ENCODE measurements around the gene PDZD8. TPM values are rescaled to one million over a fixed set of nuclear protein-coding genes. Genes with fewer than 3 reads are reported as not detected.

The PDZD8 gene
- total RNA-seq, 1 donor from 2014 or later, result 21.0 TPM

DNA sequence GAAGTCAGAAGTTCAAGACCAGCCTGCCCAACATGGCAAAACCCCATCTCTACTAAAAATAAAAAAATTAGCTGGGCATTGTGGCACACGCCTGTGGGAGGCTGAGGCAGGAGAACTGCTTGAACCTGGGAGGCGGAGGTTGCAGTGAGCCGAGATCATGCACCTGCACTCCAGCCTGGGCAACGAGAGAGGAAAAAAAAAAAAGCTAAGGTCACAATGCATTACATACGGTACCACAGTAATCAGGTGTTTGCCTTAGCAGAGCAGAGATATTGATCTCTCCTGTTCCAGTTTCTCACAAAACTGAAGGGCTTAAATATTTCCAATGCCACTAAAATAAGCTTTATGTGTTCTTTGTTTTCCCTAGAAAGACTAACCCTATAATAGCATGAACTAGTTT, 7.5 kb downstream of the PDZD8 start:
- intact Hi-C loops (cut with DNase I), result no loop called here
- H3K4me3 ChIP-seq, result no peak overlapping the region
- H3K9me3 ChIP-seq, result no peaks in the 10 kb centered on the region
- H3K27me3 ChIP-seq, result no peaks in the 10 kb centered on the region
- TF ChIP-seq, protein P1, sequence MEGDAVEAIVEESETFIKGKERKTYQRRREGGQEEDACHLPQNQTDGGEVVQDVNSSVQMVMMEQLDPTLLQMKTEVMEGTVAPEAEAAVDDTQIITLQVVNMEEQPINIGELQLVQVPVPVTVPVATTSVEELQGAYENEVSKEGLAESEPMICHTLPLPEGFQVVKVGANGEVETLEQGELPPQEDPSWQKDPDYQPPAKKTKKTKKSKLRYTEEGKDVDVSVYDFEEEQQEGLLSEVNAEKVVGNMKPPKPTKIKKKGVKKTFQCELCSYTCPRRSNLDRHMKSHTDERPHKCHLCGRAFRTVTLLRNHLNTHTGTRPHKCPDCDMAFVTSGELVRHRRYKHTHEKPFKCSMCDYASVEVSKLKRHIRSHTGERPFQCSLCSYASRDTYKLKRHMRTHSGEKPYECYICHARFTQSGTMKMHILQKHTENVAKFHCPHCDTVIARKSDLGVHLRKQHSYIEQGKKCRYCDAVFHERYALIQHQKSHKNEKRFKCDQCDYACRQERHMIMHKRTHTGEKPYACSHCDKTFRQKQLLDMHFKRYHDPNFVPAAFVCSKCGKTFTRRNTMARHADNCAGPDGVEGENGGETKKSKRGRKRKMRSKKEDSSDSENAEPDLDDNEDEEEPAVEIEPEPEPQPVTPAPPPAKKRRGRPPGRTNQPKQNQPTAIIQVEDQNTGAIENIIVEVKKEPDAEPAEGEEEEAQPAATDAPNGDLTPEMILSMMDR (IDR thresholded peaks at IDR 0.05), result no peak
- no peak for DNase-seq (ENCODE audit: low spot score in 2 of 2)
- H3K4me1 ChIP-seq, result peaks cover 0 to 12% of the 10 kb centered on the region in 2 donors
- no peak overlapping the region for H3K27ac ChIP-seq
- H3K36me3 ChIP-seq, result no peaks in the 10 kb centered on the region

DNA sequence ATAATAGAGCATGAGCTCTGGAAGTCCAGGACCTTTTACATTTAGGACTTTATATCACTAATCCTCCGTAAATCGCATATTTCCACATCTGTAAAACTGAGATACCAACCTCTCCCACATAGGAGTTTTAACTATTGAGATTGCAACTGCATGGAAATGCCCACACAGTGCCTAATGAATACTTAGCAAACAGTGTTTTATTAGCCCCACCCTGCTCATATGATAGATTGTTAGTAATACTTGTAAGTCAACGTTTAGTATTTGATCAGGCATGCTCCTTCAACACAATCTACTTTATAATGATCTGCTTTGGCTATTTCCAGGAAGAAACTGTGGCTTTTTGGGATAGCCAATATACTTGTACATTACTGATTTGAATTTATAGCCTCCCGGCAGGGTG, 8.5 kb downstream of the PDZD8 start:
- H3K36me3 ChIP-seq, result no peaks in the 10 kb centered on the region
- intact Hi-C loops (cut with DNase I), result no loop called here
- TF ChIP-seq, protein P1 (IDR thresholded peaks at IDR 0.05), result no peak
- no peaks in the 10 kb centered on the region for H3K27me3 ChIP-seq
- H3K4me1 ChIP-seq, result peaks cover 0 to 10% of the 10 kb centered on the region in 2 donors
- no peak overlapping the region for H3K4me3 ChIP-seq
- no peaks in the 10 kb centered on the region for H3K9me3 ChIP-seq
- H3K27ac ChIP-seq, result no peak overlapping the region
- DNase-seq (ENCODE audit: low spot score in 2 of 2), result no peak

DNA sequence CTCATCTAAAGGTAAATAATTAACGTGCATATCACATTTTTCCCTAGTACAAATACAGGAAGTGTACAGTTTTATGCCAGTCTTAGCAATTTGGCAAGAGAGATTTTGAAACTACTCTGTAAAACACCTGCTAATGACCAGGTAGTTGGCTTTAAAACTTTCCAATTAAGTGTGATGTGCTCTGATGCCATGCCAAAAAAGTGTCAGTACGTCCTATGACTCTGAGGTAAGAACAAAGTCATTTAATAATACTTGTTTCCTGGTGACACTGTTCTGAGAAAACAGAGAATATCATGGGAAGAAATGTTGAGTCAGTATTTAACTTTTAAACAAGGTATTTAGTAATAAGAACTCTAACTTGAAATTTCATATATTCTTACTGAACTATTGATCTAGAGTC, 9.6 kb downstream of the PDZD8 start:
- TF ChIP-seq, protein P1 (IDR thresholded peaks at IDR 0.05), result no peak
- Histone ChIP-seq H3K4me3 (no peak overlapping the region), H3K27ac (no peak overlapping the region), H3K36me3 (no peaks in the 10 kb centered on the region), H3K4me1 (peaks cover 3 to 10% of the 10 kb centered on the region in 2 donors), H3K27me3 (no peaks in the 10 kb centered on the region), H3K9me3 (no peaks in the 10 kb centered on the region)
- intact Hi-C loops (cut with DNase I), result no loop called here
- DNase-seq (ENCODE audit: low spot score in 2 of 2), result no peak

DNA sequence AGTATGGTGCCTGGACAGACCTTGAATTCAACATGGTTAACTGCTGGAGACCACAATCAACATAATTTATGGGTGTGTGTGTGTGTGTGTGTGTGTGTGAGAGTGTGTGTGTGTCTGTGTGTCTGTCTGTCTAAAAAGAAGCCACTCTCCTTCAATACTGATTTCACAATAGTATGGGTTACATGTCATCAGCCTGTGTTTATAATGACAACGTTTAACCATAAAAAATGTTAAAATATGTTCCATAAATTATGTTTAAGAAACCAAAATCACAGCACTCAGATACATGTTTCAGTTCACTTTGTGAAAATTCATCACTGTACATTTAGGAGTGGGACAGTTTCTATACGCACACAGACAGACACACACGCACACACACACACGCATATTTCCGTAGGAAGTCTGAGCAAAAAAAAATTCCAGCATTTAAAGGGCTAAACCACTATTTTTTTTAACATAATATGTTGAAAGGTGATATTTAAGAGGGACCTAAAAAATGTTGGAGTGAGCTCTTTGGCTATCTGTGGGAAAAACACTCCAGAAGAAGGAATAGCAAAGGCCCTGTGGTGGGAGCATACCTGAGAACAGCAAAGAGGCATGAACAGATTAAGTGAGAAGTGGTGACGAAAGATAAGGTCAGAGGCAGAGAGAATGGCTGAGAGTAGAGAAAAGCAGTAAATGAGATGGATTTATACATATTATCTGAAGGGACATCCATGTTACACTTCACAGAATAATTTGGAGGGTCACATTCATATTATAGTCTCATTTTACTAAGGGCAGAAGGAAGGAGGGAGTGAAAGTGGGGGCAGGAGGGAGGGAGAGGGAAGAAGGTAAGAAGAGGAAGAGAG, 10.9 kb downstream of the PDZD8 start:
- TF ChIP-seq, protein P1 (IDR thresholded peaks at IDR 0.05), result no peak
- intact Hi-C loops (cut with DNase I), result no loop called here
- H3K4me1 ChIP-seq, result peaks cover 3% of the 10 kb centered on the region in 2 donors

DNA sequence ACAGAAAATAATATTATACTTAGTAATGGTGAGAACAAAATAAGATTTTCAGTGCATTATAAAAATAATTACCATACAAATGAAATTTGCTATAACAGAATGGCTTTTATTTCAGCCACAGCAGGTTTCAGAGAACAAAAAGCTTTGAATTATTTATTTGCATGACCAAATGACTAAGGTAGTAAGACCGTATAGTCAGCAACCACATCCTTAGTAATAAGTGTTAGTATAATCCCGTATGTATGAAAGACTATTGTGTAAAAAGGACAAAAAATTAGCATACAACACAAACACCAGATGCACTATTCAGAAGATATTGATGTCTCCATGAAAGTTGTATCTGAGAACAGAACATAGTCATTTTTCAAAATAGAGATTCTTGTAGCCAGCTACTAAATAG, 12.2 kb downstream of the PDZD8 start:
- TF ChIP-seq, protein P1 (IDR thresholded peaks at IDR 0.05), result no peak
- intact Hi-C loops (cut with DNase I), result no loop called here
- DNase-seq (ENCODE audit: low spot score in 2 of 2), result no peak
- Histone ChIP-seq H3K27ac (no peak overlapping the region), H3K4me3 (no peak overlapping the region), H3K4me1 (peaks cover 3% of the 10 kb centered on the region in 2 donors), H3K9me3 (no peaks in the 10 kb centered on the region), H3K36me3 (no peaks in the 10 kb centered on the region), H3K27me3 (no peaks in the 10 kb centered on the region)

More for the DNA sequence above, 10.9 kb downstream of the PDZD8 start:
- no peaks in the 10 kb centered on the region for H3K27me3 ChIP-seq
- H3K4me3 ChIP-seq, result no peak overlapping the region
- H3K27ac ChIP-seq, result no peak overlapping the region
- H3K9me3 ChIP-seq, result no peaks in the 10 kb centered on the region
- no peak for DNase-seq (ENCODE audit: low spot score in 2 of 2)
- H3K36me3 ChIP-seq, result no peaks in the 10 kb centered on the region

Data from ascending aorta (tissue), 2 donors.